Osteoblast (primary cell): ENCODE data around the gene TLR5. TPM values are rescaled to one million over a fixed set of nuclear protein-coding genes. Genes with fewer than 3 reads are reported as not detected.

Experiments
- DNase-seq: peaks from one replicate; pipeline ENCODE4 v3.0.0; 2011; ENCODE audit warnings: low spot score, mixed read lengths; ENCODE audit not compliant: insufficient read length; ENCODE audit errors: missing footprints
- H2AFZ ChIP-seq: 2 replicates; pipeline ENCODE4 v1.6.0; 2011; ENCODE audit warnings: mild to moderate bottlenecking, low read length
- H3K27ac ChIP-seq: 2 replicates; pipeline ENCODE4 v1.5.1; 2011; ENCODE audit warnings: mild to moderate bottlenecking, low read depth, low read length, moderate library complexity
- H3K27me3 ChIP-seq: 2 replicates; pipeline ENCODE4 v1.6.0; 2012; ENCODE audit warnings: mild to moderate bottlenecking, control low read depth, inconsistent platforms, low read length, moderate library complexity; ENCODE audit not compliant: insufficient read depth
- H3K36me3 ChIP-seq: 2 replicates; pipeline ENCODE4 v1.5.1; 2011; ENCODE audit warnings: mild to moderate bottlenecking, low read length, control low read depth, moderate library complexity; ENCODE audit not compliant: insufficient read depth
- H3K4me1 ChIP-seq: 2 replicates; pipeline ENCODE4 v1.5.1; 2011; ENCODE audit warnings: mild to moderate bottlenecking, low read length, control low read depth, moderate library complexity; ENCODE audit not compliant: insufficient read depth
- H3K4me2 ChIP-seq: 2 replicates; pipeline ENCODE4 v1.6.0; 2011; ENCODE audit warnings: mild to moderate bottlenecking, low read length; ENCODE audit not compliant: insufficient read depth
- H3K4me3 ChIP-seq: fragments of 200-600 bp; sonication (generic); 3 replicates; pipeline ENCODE4 v1.5.1; 2012; ENCODE audit warnings: mild to moderate bottlenecking, low read length, inconsistent platforms; ENCODE audit not compliant: insufficient read depth
- H3K79me2 ChIP-seq: 2 replicates; pipeline ENCODE4 v1.6.0; 2012; ENCODE audit warnings: mild to moderate bottlenecking, low read length, control low read depth, inconsistent platforms; ENCODE audit not compliant: insufficient read depth
- H3K9me3 ChIP-seq: 2 replicates; pipeline ENCODE4 v1.5.1; 2011; ENCODE audit warnings: low read depth, low read length, control low read depth
- H4K20me1 ChIP-seq: 2 replicates; pipeline ENCODE4 v1.6.0; 2012; ENCODE audit warnings: mild to moderate bottlenecking, low read length, control low read depth; ENCODE audit not compliant: insufficient read depth
- total RNA-seq: library from RNA; depleted of rRNA; stranded (reverse); fragments of >200 nt; gene quantifications from 2 replicates; pipeline ENCODE4 v1.2.3, GENCODE V29; 2012
- TF ChIP-seq, protein P1 (sequence below): IDR thresholded peaks from 2 replicates; pipeline ENCODE4 v1.5.1; 2011; ENCODE audit warnings: mild to moderate bottlenecking, low read depth, low read length, moderate library complexity; ENCODE audit errors: extremely low read depth

Gene TLR5
- total RNA-seq, 1 donor: under 0.01 TPM

- H3K4me1 ChIP-seq: peaks cover 30% of the 10 kb centered on the region
- H3K36me3 ChIP-seq: no peaks in the 10 kb centered on the region
- H3K4me3 ChIP-seq: no peak overlapping the region
- H3K9me3 ChIP-seq: no peaks in the 10 kb centered on the region
- no peak overlapping the region for H3K27ac ChIP-seq
- H3K4me2 ChIP-seq: no peak overlapping the region
- TF ChIP-seq, protein P1, sequence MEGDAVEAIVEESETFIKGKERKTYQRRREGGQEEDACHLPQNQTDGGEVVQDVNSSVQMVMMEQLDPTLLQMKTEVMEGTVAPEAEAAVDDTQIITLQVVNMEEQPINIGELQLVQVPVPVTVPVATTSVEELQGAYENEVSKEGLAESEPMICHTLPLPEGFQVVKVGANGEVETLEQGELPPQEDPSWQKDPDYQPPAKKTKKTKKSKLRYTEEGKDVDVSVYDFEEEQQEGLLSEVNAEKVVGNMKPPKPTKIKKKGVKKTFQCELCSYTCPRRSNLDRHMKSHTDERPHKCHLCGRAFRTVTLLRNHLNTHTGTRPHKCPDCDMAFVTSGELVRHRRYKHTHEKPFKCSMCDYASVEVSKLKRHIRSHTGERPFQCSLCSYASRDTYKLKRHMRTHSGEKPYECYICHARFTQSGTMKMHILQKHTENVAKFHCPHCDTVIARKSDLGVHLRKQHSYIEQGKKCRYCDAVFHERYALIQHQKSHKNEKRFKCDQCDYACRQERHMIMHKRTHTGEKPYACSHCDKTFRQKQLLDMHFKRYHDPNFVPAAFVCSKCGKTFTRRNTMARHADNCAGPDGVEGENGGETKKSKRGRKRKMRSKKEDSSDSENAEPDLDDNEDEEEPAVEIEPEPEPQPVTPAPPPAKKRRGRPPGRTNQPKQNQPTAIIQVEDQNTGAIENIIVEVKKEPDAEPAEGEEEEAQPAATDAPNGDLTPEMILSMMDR: no peak
- no peak overlapping the region for H2AFZ ChIP-seq
- peaks cover 19% of the 10 kb centered on the region for H3K27me3 ChIP-seq
- DNase-seq: peak; percentile 79
- no peaks in the 10 kb centered on the region for H3K79me2 ChIP-seq
- no peaks in the 10 kb centered on the region for H4K20me1 ChIP-seq
Observed at GRCh38 chr1:223137455-223138085, 5.5 kb downstream of the TLR5 start.

DNA sequence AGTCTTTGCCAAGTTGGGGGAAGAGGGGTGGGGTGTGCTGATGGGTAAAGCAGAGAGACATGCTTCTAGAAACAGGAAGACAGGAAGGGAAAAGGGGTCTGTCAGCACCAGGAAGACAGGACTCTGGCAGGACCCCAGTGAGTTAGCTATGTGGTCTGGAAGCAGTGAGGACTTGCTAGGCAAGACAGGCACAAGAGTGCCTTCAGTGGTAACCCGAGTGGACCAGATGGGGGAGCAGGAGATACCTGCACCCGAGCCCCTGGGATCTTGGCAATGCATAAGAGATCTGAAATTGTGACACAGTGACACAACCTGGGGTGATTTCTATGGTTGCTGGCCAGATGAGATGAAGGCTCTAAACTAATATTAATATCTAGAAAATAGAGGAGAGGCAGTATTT lies 7.0 kb downstream of the TLR5 start:
- TF ChIP-seq, protein P1: no peak
- Histone ChIP-seq H2AFZ (no peak overlapping the region), H3K4me2 (no peak overlapping the region), H3K4me3 (no peak overlapping the region), H3K27ac (no peak overlapping the region), H3K79me2 (no peaks in the 10 kb centered on the region), H3K4me1 (peaks cover 30% of the 10 kb centered on the region), H3K27me3 (peaks cover 28% of the 10 kb centered on the region), H3K36me3 (no peaks in the 10 kb centered on the region), H3K9me3 (no peaks in the 10 kb centered on the region), H4K20me1 (no peaks in the 10 kb centered on the region)
- DNase-seq: no peak

GRCh38 chr1:223135176-223135942 lies 7.7 kb downstream of the TLR5 start:
- no peaks in the 10 kb centered on the region for H3K79me2 ChIP-seq
- no peak overlapping the region for H2AFZ ChIP-seq
- H3K27me3 ChIP-seq: peaks cover 27% of the 10 kb centered on the region
- no peaks in the 10 kb centered on the region for H4K20me1 ChIP-seq
- H3K4me3 ChIP-seq: no peak overlapping the region
- peaks cover 30% of the 10 kb centered on the region for H3K4me1 ChIP-seq
- TF ChIP-seq, protein P1: no peak
- no peaks in the 10 kb centered on the region for H3K9me3 ChIP-seq
- DNase-seq: peak; percentile 90
- no peak overlapping the region for H3K27ac ChIP-seq
- H3K4me2 ChIP-seq: peak overlapping the region; percentile 29
- no peaks in the 10 kb centered on the region for H3K36me3 ChIP-seq

- H3K36me3 ChIP-seq: no peaks in the 10 kb centered on the region
- no peaks in the 10 kb centered on the region for H3K79me2 ChIP-seq
- no peaks in the 10 kb centered on the region for H4K20me1 ChIP-seq
- TF ChIP-seq, protein P1: peak; percentile 91
- no peaks in the 10 kb centered on the region for H3K9me3 ChIP-seq
- H3K4me1 ChIP-seq: peaks cover 30% of the 10 kb centered on the region
- H2AFZ ChIP-seq: no peak overlapping the region
- peak overlapping the region; percentile 77 for H3K4me2 ChIP-seq
- H3K27me3 ChIP-seq: peaks cover 33% of the 10 kb centered on the region
- H3K27ac ChIP-seq: no peak overlapping the region
- peak; percentile 97 for DNase-seq
- peak overlapping the region; percentile 41 for H3K4me3 ChIP-seq
Observed at GRCh38 chr1:223133824-223134435, 9.1 kb downstream of the TLR5 start.
